ENCODE measurements around the gene UBE2B.

GRCh38 chr5:134432174-134432573 is 60.8 kb downstream of the UBE2B start:
- TF ChIP-seq POLR2A (IDR thresholded peaks at IDR 0.05) (no peak), CTCF (IDR thresholded peaks at IDR 0.05) (no peak)
